PFSK-1 (cell line): ENCODE results near the gene CD82.

Experiments used
- FOXP2 ChIP-seq: optimal IDR thresholded peaks from 2 replicates; pipeline ENCODE3; 2011; ENCODE audit warnings: borderline replicate concordance, control low read depth, inconsistent platforms; ENCODE audit not compliant: insufficient read depth; ENCODE audit errors: extremely low read length, extremely low read depth
- POLR2AphosphoS5 ChIP-seq: IDR thresholded peaks from 2 replicates; pipeline ENCODE4 v1.6.1; 2012; ENCODE audit warnings: low read depth, mild to moderate bottlenecking, control low read depth, low read length, moderate library complexity
- REST ChIP-seq, 2 experiments: IDR thresholded peaks; 2 replicates each; pipeline versions ENCODE4 v1.6.1 to v1.8.0; 2011 to 2012; ENCODE audit warnings: low read depth in 2 of 2, low read length in 2 of 2, control low read depth in 1 of 2, inconsistent platforms in 1 of 2, mild to moderate bottlenecking in 1 of 2, moderate library complexity in 1 of 2; ENCODE audit not compliant: insufficient read depth in 1 of 2
- SIN3A ChIP-seq: IDR thresholded peaks from 2 replicates; pipeline ENCODE4 v1.6.1; 2012; ENCODE audit warnings: mild to moderate bottlenecking, low read length, moderate library complexity, borderline replicate concordance; ENCODE audit not compliant: insufficient read depth
- TAF1 ChIP-seq: IDR thresholded peaks from 2 replicates; pipeline ENCODE4 v1.6.1; 2012; ENCODE audit warnings: low read length, control low read depth, borderline replicate concordance; ENCODE audit not compliant: insufficient read depth

Gene CD82

GRCh38 chr11:44595006-44595405 is 29.5 kb downstream of the CD82 start:
- TF ChIP-seq POLR2AphosphoS5 (no peak), SIN3A (no peak), FOXP2 (no peak), TAF1 (no peak), REST (IDR thresholded peaks at IDR 0.05; ENCODE audit: insufficient read depth in 1 of 2, low read depth in 2 of 2, low read length in 2 of 2) (no peak)

GRCh38 chr11:44595964-44596381 is 30.5 kb downstream of the CD82 start:
- TF ChIP-seq SIN3A (no peak), TAF1 (no peak), REST (IDR thresholded peaks at IDR 0.05; ENCODE audit: insufficient read depth in 1 of 2, low read depth in 2 of 2, low read length in 2 of 2) (no peak), FOXP2 (no peak), POLR2AphosphoS5 (no peak)

GRCh38 chr11:44596525-44597276 is 31.2 kb downstream of the CD82 start:
- TF ChIP-seq POLR2AphosphoS5 (no peak), REST (IDR thresholded peaks at IDR 0.05; ENCODE audit: insufficient read depth in 1 of 2, low read depth in 2 of 2, low read length in 2 of 2) (no peak), FOXP2 (no peak), SIN3A (no peak), TAF1 (no peak)

- no peak for TF ChIP-seq TAF1
Observed at GRCh38 chr11:44597358-44598012, 32.0 kb downstream of the CD82 start.

GRCh38 chr11:44598831-44599230 is 33.4 kb downstream of the CD82 start:
- TF ChIP-seq SIN3A = no peak
- TF ChIP-seq FOXP2 = no peak
- TF ChIP-seq TAF1 = no peak
- TF ChIP-seq REST (IDR thresholded peaks at IDR 0.05; ENCODE audit: insufficient read depth in 1 of 2, low read depth in 2 of 2, low read length in 2 of 2) = no peak
- no peak for TF ChIP-seq POLR2AphosphoS5
